Thyroid gland (tissue), 4 donors: ENCODE data around the gene CAMTA1. TPM values are rescaled to one million over a fixed set of nuclear protein-coding genes. Genes with fewer than 3 reads are reported as not detected.

Experiments used
- DNase-seq, 2 donors: peaks; one replicate each; pipeline ENCODE4 v3.0.0-alpha.2; 2019
- H3K27ac ChIP-seq, 3 donors: fragments of 200-600 bp; sonication (generic); 1 replicate in 2 of 3; 2 replicates in 1 of 3; pipeline ENCODE4 v1.5.1; 2016 to 2019; ENCODE audit warnings: mild to moderate bottlenecking in 1 of 3, moderate library complexity in 1 of 3
- H3K27me3 ChIP-seq: fragments of 200-600 bp; sonication (generic); one replicate; pipeline ENCODE4 v1.5.1; 2019
- H3K36me3 ChIP-seq, 2 donors: fragments of 200-600 bp; sonication (generic); one replicate each; pipeline ENCODE4 v1.5.1; 2016 to 2019
- H3K4me1 ChIP-seq, 2 donors: fragments of 200-600 bp; sonication (generic); one replicate each; pipeline ENCODE4 v1.5.1; 2017 to 2019
- H3K4me3 ChIP-seq, 3 donors: fragments of 200-600 bp; sonication (generic); replicated peaks in 1 of 3; 1 replicate in 2 of 3; 2 replicates in 1 of 3; pipeline ENCODE4 v1.5.1; 2016; ENCODE audit warnings: mild to moderate bottlenecking in 1 of 3
- H3K9me3 ChIP-seq: fragments of 200-600 bp; sonication (generic); one replicate; pipeline ENCODE4 v1.5.1; 2017
- POLR2A ChIP-seq, 2 donors: fragments of 450-650 bp; IDR thresholded peaks; one replicate each; pipeline ENCODE4 v1.6.1; 2017; ENCODE audit warnings: antibody characterized with exemption in 2 of 2, mild to moderate bottlenecking in 2 of 2, moderate library complexity in 1 of 2
- WGBS, 2 donors: methylation state at CpG; one replicate each; pipeline ENCODE4 v1.1.5; 2017; 5-methylcytosine and 5-hydroxymethylcytosine counted together
- intact Hi-C: fragments of 100-400 bp; cut with DNase I; formaldehyde crosslinking; loops from one replicate; pipeline ENCODE4 v1.15.1; 2023
- total RNA-seq, 4 donors: library from RNA; depleted of rRNA; stranded (reverse); fragments of >200 nt; gene quantifications; one replicate each; pipeline ENCODE4 v1.2.3, GENCODE V29; 2016
- TF ChIP-seq, protein P1 (sequence below), 6 experiments: fragments of 200-600 bp in 3 of 6; fragments of 450-650 bp in 3 of 6; sonication (generic) in 3 of 6; IDR thresholded peaks; one replicate each; pipeline ENCODE4 v1.5.1; 2016 to 2019; ENCODE audit warnings: antibody characterized with exemption in 6 of 6, mild to moderate bottlenecking in 2 of 6, inconsistent platforms in 1 of 6, moderate library complexity in 1 of 6

CAMTA1 gene
- total RNA-seq, 4 donors from 2014 or later: 63.9 to 124 (median 101) TPM

DNA sequence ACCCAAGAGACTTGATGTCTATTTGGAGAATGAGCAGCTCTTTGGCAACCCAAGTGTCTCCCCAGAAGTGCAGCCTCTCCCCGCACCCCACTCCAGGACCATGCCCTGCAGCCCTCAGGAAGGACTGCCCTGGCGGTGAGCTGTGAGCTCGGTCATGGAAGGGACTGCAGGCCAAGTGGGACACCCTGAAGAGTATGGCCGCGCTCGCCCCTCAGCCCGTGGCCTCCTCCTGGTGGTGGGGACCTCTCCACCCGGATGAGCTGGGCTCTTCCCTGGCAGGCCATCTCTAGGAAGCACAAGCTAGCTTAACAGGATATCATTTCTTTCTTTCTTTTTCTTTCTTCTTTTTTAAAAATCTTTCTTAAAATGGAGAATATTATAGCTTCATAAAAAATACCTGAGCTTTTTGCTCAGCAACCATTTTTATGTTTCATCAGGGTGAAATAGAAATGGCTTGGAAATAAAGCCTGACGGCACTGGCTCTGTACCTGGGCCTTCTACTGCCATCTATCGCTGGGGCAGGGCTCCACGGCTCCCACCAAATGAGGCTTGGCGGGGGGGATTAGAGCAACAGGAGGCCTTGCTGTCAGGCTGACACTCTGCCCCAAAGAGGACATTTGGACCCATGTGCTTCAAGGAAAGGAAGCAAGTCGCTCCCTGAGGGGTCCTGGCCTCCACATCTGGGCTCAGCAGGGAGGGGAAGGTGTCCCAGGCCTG is 689.7 kb downstream of the CAMTA1 start:
- Histone ChIP-seq H3K4me3 (no peak overlapping the region), H3K27me3 (no peaks in the 10 kb centered on the region), H3K36me3 (no peaks in the 10 kb centered on the region), H3K9me3 (no peaks in the 10 kb centered on the region), H3K4me1 (peaks cover 21 to 34% of the 10 kb centered on the region in 2 donors), H3K27ac (no peak overlapping the region)
- WGBS, 2 donors: 97% methylated on average over 11 to 12 of the region's 13 CpGs
- intact Hi-C loops: no loop called here
- DNase-seq: no peak
- TF ChIP-seq POLR2A (IDR thresholded peaks at IDR 0.05): no peak
- TF ChIP-seq, protein P1, sequence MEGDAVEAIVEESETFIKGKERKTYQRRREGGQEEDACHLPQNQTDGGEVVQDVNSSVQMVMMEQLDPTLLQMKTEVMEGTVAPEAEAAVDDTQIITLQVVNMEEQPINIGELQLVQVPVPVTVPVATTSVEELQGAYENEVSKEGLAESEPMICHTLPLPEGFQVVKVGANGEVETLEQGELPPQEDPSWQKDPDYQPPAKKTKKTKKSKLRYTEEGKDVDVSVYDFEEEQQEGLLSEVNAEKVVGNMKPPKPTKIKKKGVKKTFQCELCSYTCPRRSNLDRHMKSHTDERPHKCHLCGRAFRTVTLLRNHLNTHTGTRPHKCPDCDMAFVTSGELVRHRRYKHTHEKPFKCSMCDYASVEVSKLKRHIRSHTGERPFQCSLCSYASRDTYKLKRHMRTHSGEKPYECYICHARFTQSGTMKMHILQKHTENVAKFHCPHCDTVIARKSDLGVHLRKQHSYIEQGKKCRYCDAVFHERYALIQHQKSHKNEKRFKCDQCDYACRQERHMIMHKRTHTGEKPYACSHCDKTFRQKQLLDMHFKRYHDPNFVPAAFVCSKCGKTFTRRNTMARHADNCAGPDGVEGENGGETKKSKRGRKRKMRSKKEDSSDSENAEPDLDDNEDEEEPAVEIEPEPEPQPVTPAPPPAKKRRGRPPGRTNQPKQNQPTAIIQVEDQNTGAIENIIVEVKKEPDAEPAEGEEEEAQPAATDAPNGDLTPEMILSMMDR (IDR thresholded peaks at IDR 0.05): no peak

DNA sequence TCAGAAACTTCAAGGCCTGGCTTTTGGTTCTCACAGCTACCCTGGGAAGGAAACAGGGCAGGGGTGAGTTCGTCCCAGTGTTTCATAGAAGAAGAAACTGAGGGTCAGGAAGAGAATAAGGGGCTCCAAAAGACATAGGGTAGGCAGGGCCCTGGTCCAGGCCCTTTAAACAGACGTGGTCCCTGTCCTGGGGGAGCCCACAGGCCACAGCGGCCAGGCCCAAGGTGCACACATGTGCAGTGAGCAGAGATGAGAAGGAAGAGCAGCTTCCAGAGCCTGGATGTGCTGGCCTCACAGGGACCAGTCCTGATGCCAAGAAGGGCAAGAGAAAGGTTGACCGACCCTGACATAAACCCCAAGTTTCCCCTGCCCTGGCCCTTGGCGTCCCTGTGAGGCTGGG is 690.4 kb downstream of the CAMTA1 start:
- 90 to 94% methylated on average over 5 of the region's 5 CpGs for WGBS, 2 donors
- no peaks in the 10 kb centered on the region for H3K27me3 ChIP-seq
- TF ChIP-seq, protein P1 (IDR thresholded peaks at IDR 0.05): no peak
- TF ChIP-seq POLR2A (IDR thresholded peaks at IDR 0.05): no peak
- DNase-seq: no peak
- H3K27ac ChIP-seq: no peak overlapping the region
- intact Hi-C loops: no loop called here
- no peaks in the 10 kb centered on the region for H3K9me3 ChIP-seq
- no peak overlapping the region for H3K4me3 ChIP-seq
- H3K4me1 ChIP-seq: peaks cover 18 to 27% of the 10 kb centered on the region in 2 donors
- no peaks in the 10 kb centered on the region for H3K36me3 ChIP-seq

DNA sequence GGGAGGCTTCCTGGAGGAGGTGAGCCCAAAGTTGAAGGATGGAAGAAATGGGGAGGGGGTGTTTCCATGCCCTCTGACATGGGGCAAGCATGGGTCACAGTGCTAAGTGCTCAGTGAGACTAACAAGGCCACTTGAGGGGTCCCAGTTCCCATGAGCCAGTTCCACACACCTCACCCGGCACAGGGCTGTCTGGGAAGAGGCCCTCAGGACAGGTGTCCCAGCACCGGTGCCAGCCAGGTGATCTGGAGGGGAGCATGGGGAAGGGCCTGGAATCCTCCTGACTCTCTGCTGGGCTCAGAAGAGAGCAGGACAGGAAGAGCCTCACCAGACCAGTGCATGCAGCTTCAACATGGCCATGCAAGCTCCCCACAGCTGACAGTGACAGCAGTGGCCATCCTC is 691.1 kb downstream of the CAMTA1 start:
- Histone ChIP-seq H3K4me1 (peaks cover 10 to 19% of the 10 kb centered on the region in 2 donors), H3K9me3 (no peaks in the 10 kb centered on the region), H3K4me3 (no peak overlapping the region), H3K36me3 (no peaks in the 10 kb centered on the region), H3K27ac (no peak overlapping the region), H3K27me3 (no peaks in the 10 kb centered on the region)
- TF ChIP-seq, protein P1 (IDR thresholded peaks at IDR 0.05): no peak
- TF ChIP-seq POLR2A (IDR thresholded peaks at IDR 0.05): no peak
- intact Hi-C loops: no loop called here
- DNase-seq: no peak
- 75 to 88% methylated on average over 2 of the region's 2 CpGs for WGBS, 2 donors

DNA sequence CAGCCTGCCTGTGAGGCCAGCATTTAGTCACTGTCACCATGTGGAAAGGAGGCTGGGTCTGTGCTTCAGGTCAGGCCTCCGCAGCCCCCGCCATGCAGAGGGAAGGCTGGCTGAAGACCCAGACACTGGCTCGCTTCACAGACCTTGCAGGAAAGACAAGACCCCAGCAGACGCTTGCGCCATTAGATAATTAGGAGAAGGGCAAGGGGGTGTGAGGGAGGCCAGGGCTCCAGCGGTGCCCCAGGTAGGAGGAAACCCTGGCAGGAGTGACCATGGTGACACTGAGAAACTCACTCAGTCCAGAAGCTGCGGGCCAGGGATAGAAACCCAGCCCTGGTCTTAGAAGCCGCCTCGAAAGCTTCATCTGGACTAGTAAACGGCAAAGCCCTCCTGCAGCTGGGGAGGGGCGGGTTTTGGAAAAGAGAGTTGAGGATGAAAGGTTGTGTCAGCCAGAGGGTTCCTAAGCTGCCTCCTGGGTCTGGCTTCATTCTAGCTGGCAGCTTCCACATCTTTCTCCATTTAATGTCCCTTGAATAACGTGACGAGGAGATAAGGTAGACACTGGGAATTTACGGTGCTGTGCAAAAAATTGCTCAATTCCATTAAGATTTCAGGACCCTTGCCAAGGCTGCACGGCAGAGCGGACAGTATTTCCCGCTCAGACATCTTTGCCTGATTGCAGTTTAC is 691.8 kb downstream of the CAMTA1 start:
- intact Hi-C loops: no loop called here
- 79 to 90% methylated on average over 16 to 17 of the region's 17 CpGs for WGBS, 2 donors

More for the DNA sequence above, 691.8 kb downstream of the CAMTA1 start:
- no peak overlapping the region for H3K4me3 ChIP-seq
- TF ChIP-seq, protein P1 (IDR thresholded peaks at IDR 0.05): no peak
- no peak for TF ChIP-seq POLR2A (IDR thresholded peaks at IDR 0.05)
- no peaks in the 10 kb centered on the region for H3K36me3 ChIP-seq
- H3K9me3 ChIP-seq: no peaks in the 10 kb centered on the region
- H3K4me1 ChIP-seq: peaks cover 4 to 13% of the 10 kb centered on the region in 2 donors
- no peak for DNase-seq
- H3K27me3 ChIP-seq: no peaks in the 10 kb centered on the region
- H3K27ac ChIP-seq: no peak overlapping the region
